ENCODE measurements around the gene PRKN.

Gene PRKN

DNA sequence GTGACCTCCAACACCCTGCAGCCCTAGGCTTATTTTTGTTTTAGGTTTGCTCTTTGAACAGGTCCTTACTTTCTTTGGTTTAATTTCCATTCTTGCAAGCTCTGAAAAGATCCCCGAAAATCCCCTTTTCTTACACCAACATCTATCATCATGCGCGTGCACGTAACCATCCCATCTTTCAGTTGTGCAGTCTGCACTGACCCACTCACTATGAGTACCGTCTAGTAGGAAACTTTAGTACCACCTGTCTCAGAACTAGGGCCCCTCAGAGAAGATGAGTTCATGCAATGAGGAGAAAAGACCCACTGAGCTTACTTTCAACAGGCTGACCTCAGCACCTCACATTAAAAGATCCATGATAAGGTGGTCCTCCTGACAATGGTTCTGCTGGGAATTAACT lies 1333.1 kb downstream of the PRKN start:
- no peak for TF ChIP-seq EZH2 (IDR thresholded peaks at IDR 0.05; ENCODE audit: borderline replicate concordance, low read depth, low read length, severe bottlenecking)
- DNase-seq, result no peak
- no peak overlapping the region for H3K27ac ChIP-seq (ENCODE audit: low read length)
- H3K36me3 ChIP-seq (ENCODE audit: insufficient read depth, low read length), result no peaks in the 10 kb centered on the region
- H3K9me3 ChIP-seq (ENCODE audit: insufficient read depth, low read length, severe bottlenecking), result peaks cover 3% of the 10 kb centered on the region
- H3K4me2 ChIP-seq (ENCODE audit: insufficient read depth, low read length), result 0 out of 2 replicates have a peak overlapping the region, but pooled peaks have one; percentile 46
- no peak overlapping the region for H3K9ac ChIP-seq (ENCODE audit: low read depth, low read length)
- H3K79me2 ChIP-seq (ENCODE audit: insufficient read depth, low read length), result no peaks in the 10 kb centered on the region
- ATAC-seq (ENCODE audit: insufficient read depth, low read depth), result no peak
- H2AFZ ChIP-seq (ENCODE audit: low read depth, low read length), result 0 out of 2 replicates have a peak overlapping the region, but pooled peaks have one; percentile 53
- H3K4me3 ChIP-seq (ENCODE audit: low read depth in 1 of 2, low read length in 2 of 2), result no peak overlapping the region
- peaks cover 6% of the 10 kb centered on the region; the same call in 1 of the 2 replicates for H3K4me1 ChIP-seq (ENCODE audit: insufficient read depth, low read length)
- H4K20me1 ChIP-seq (ENCODE audit: insufficient read depth, low read length), result no peaks in the 10 kb centered on the region
- no peaks in the 10 kb centered on the region for H3K27me3 ChIP-seq (ENCODE audit: insufficient read depth, low read length, poor library complexity)

GRCh38 chr6:161393839-161394364 lies 1333.7 kb downstream of the PRKN start:
- Histone ChIP-seq H3K4me2 (ENCODE audit: insufficient read depth, low read length) (peak overlapping the region; percentile 46; the same call in 1 of the 2 replicates), H3K4me3 (ENCODE audit: low read depth in 1 of 2, low read length in 2 of 2) (no peak overlapping the region), H3K79me2 (ENCODE audit: insufficient read depth, low read length) (no peaks in the 10 kb centered on the region), H3K4me1 (ENCODE audit: insufficient read depth, low read length) (peaks cover 6% of the 10 kb centered on the region; the same call in 1 of the 2 replicates), H3K27me3 (ENCODE audit: insufficient read depth, low read length, poor library complexity) (no peaks in the 10 kb centered on the region), H3K9me3 (ENCODE audit: insufficient read depth, low read length, severe bottlenecking) (peaks cover 3% of the 10 kb centered on the region), H4K20me1 (ENCODE audit: insufficient read depth, low read length) (no peaks in the 10 kb centered on the region), H3K27ac (ENCODE audit: low read length) (no peak overlapping the region), H3K36me3 (ENCODE audit: insufficient read depth, low read length) (no peaks in the 10 kb centered on the region), H2AFZ (ENCODE audit: low read depth, low read length) (peak overlapping the region; percentile 53; the same call in 1 of the 2 replicates), H3K9ac (ENCODE audit: low read depth, low read length) (no peak overlapping the region)
- DNase-seq, result peak; percentile 55
- no peak for TF ChIP-seq EZH2 (IDR thresholded peaks at IDR 0.05; ENCODE audit: borderline replicate concordance, low read depth, low read length, severe bottlenecking)
- TF ChIP-seq, protein P1, sequence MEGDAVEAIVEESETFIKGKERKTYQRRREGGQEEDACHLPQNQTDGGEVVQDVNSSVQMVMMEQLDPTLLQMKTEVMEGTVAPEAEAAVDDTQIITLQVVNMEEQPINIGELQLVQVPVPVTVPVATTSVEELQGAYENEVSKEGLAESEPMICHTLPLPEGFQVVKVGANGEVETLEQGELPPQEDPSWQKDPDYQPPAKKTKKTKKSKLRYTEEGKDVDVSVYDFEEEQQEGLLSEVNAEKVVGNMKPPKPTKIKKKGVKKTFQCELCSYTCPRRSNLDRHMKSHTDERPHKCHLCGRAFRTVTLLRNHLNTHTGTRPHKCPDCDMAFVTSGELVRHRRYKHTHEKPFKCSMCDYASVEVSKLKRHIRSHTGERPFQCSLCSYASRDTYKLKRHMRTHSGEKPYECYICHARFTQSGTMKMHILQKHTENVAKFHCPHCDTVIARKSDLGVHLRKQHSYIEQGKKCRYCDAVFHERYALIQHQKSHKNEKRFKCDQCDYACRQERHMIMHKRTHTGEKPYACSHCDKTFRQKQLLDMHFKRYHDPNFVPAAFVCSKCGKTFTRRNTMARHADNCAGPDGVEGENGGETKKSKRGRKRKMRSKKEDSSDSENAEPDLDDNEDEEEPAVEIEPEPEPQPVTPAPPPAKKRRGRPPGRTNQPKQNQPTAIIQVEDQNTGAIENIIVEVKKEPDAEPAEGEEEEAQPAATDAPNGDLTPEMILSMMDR (IDR thresholded peaks at IDR 0.05; ENCODE audit: borderline replicate concordance, extremely low read depth, low read length, poor library complexity, severe bottlenecking), result peak; percentile 70
- peak; percentile 98 for ATAC-seq (ENCODE audit: insufficient read depth, low read depth)

DNA sequence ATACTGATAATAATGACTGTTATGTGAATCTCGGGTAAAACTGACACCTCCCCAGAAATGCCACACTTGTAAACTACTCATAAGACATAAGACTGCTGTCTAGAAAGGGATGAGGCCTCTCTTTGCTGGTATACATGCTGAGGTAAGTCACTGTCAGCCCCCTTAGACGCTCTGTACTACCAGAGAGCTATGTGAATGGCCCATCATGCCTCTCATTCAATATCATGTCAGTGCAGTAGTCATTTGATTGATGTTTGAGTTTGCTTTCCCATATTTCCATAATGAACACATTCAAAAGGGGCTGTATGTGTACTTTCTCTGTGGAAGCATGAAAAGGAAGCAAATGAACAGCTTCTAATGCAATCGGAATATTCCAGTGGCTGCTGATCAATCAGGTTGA lies 1334.3 kb downstream of the PRKN start:
- Histone ChIP-seq H3K4me3 (ENCODE audit: low read depth in 1 of 2, low read length in 2 of 2) (no peak overlapping the region), H4K20me1 (ENCODE audit: insufficient read depth, low read length) (no peaks in the 10 kb centered on the region), H3K9ac (ENCODE audit: low read depth, low read length) (no peak overlapping the region), H3K4me2 (ENCODE audit: insufficient read depth, low read length) (no peak overlapping the region), H3K79me2 (ENCODE audit: insufficient read depth, low read length) (no peaks in the 10 kb centered on the region), H3K27me3 (ENCODE audit: insufficient read depth, low read length, poor library complexity) (no peaks in the 10 kb centered on the region), H3K27ac (ENCODE audit: low read length) (no peak overlapping the region), H3K4me1 (ENCODE audit: insufficient read depth, low read length) (peaks cover 6% of the 10 kb centered on the region; the same call in 1 of the 2 replicates), H2AFZ (ENCODE audit: low read depth, low read length) (no peak overlapping the region), H3K36me3 (ENCODE audit: insufficient read depth, low read length) (no peaks in the 10 kb centered on the region), H3K9me3 (ENCODE audit: insufficient read depth, low read length, severe bottlenecking) (no peaks in the 10 kb centered on the region)
- ATAC-seq (ENCODE audit: insufficient read depth, low read depth) (no peak), DNase-seq (no peak)
- TF ChIP-seq EZH2 (IDR thresholded peaks at IDR 0.05; ENCODE audit: borderline replicate concordance, low read depth, low read length, severe bottlenecking), result no peak
- TF ChIP-seq, protein P1 (IDR thresholded peaks at IDR 0.05; ENCODE audit: borderline replicate concordance, extremely low read depth, low read length, poor library complexity, severe bottlenecking), result no peak

GRCh38 chr6:161389756-161390155 lies 1337.8 kb downstream of the PRKN start:
- no peaks in the 10 kb centered on the region for H3K79me2 ChIP-seq (ENCODE audit: insufficient read depth, low read length)
- ATAC-seq (ENCODE audit: insufficient read depth, low read depth) (no peak), DNase-seq (no peak)
- TF ChIP-seq EZH2 (IDR thresholded peaks at IDR 0.05; ENCODE audit: borderline replicate concordance, low read depth, low read length, severe bottlenecking), result no peak
- TF ChIP-seq, protein P1 (IDR thresholded peaks at IDR 0.05; ENCODE audit: borderline replicate concordance, extremely low read depth, low read length, poor library complexity, severe bottlenecking), result no peak
- no peak overlapping the region for H3K27ac ChIP-seq (ENCODE audit: low read length)
- no peaks in the 10 kb centered on the region for H3K9me3 ChIP-seq (ENCODE audit: insufficient read depth, low read length, severe bottlenecking)
- no peak overlapping the region for H3K4me3 ChIP-seq (ENCODE audit: low read depth in 1 of 2, low read length in 2 of 2)
- H4K20me1 ChIP-seq (ENCODE audit: insufficient read depth, low read length), result no peaks in the 10 kb centered on the region
- H3K27me3 ChIP-seq (ENCODE audit: insufficient read depth, low read length, poor library complexity), result no peaks in the 10 kb centered on the region
- H3K9ac ChIP-seq (ENCODE audit: low read depth, low read length), result no peak overlapping the region
- H2AFZ ChIP-seq (ENCODE audit: low read depth, low read length), result no peak overlapping the region
- H3K4me2 ChIP-seq (ENCODE audit: insufficient read depth, low read length), result no peak overlapping the region
- peaks cover 6% of the 10 kb centered on the region; the same call in 1 of the 2 replicates for H3K4me1 ChIP-seq (ENCODE audit: insufficient read depth, low read length)
- H3K36me3 ChIP-seq (ENCODE audit: insufficient read depth, low read length), result no peaks in the 10 kb centered on the region

Measured in DND-41 (cell line).